Endothelial cell of umbilical vein (primary cell): Measurements from ENCODE around the gene NUTM2A.
"Not testable (repeated sequence)": the region's sequence is repeated elsewhere in the genome, so short reads cannot be mapped to it uniquely, and the experiment has no call there.

Experiments used
- EZH2 ChIP-seq: IDR thresholded peaks from 2 replicates; pipeline ENCODE4 v1.6.1; 2012; ENCODE audit warnings: borderline replicate concordance, low read depth, mild to moderate bottlenecking, moderate library complexity, low read length, inconsistent platforms; ENCODE audit not compliant: severe bottlenecking
- FOS ChIP-seq: IDR thresholded peaks from 2 replicates; pipeline ENCODE4 v1.6.1; 2011; ENCODE audit warnings: mild to moderate bottlenecking, low read length, moderate library complexity, borderline replicate concordance; ENCODE audit not compliant: insufficient read depth
- JUN ChIP-seq: IDR thresholded peaks from 2 replicates; pipeline ENCODE4 v1.6.1; 2011; ENCODE audit warnings: borderline replicate concordance, low read depth; ENCODE audit not compliant: insufficient read length, insufficient read depth
- MYC ChIP-seq: IDR thresholded peaks from one replicate; pipeline ENCODE4 v1.6.1; 2011; ENCODE audit warnings: mild to moderate bottlenecking, low read depth, low read length
- POLR2A ChIP-seq: IDR thresholded peaks from 2 replicates; pipeline ENCODE4 v1.6.1; 2012; ENCODE audit warnings: low read depth, mild to moderate bottlenecking, control low read depth, low read length
- POLR2AphosphoS5 ChIP-seq: IDR thresholded peaks from 2 replicates; pipeline ENCODE4 v1.6.1; 2012; ENCODE audit warnings: low read depth, mild to moderate bottlenecking, control low read depth, low read length, moderate library complexity; ENCODE audit not compliant: insufficient read depth
- TF ChIP-seq, protein P1 (sequence below), 2 donors: IDR thresholded peaks; 1 replicate in 1 of 2; 2 replicates in 1 of 2; pipeline ENCODE4 v1.5.1; 2011; ENCODE audit warnings: low read length in 2 of 2, mild to moderate bottlenecking in 2 of 2, moderate library complexity in 2 of 2, control low read depth in 1 of 2, inconsistent platforms in 1 of 2, low read depth in 1 of 2; ENCODE audit not compliant: insufficient read depth in 1 of 2; ENCODE audit errors: extremely low read depth in 1 of 2
- TF ChIP-seq, protein P2 (sequence below): IDR thresholded peaks from 2 replicates; pipeline ENCODE4 v1.6.1; 2011; ENCODE audit not compliant: insufficient read depth, insufficient read length

DNA sequence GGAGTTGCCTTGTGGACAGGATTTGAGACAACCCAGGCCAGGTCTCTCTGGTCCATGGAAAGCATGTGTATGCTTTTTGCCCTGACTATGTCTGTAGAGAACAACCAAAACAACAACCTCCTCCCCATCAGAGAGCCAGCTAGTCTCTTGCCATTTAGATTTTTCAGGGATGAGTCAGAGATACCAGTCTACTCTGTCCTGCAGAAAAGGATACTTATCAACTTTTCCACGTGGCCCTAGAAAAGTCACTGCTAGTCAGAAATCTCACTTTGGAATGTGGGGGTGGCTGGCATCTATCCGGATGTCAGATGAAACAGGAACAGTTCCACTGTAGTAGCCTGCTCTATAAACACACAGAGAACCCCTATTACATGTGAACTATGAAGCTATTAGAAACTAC is 13.4 kb upstream of the NUTM2A start:
- TF ChIP-seq, protein P1, sequence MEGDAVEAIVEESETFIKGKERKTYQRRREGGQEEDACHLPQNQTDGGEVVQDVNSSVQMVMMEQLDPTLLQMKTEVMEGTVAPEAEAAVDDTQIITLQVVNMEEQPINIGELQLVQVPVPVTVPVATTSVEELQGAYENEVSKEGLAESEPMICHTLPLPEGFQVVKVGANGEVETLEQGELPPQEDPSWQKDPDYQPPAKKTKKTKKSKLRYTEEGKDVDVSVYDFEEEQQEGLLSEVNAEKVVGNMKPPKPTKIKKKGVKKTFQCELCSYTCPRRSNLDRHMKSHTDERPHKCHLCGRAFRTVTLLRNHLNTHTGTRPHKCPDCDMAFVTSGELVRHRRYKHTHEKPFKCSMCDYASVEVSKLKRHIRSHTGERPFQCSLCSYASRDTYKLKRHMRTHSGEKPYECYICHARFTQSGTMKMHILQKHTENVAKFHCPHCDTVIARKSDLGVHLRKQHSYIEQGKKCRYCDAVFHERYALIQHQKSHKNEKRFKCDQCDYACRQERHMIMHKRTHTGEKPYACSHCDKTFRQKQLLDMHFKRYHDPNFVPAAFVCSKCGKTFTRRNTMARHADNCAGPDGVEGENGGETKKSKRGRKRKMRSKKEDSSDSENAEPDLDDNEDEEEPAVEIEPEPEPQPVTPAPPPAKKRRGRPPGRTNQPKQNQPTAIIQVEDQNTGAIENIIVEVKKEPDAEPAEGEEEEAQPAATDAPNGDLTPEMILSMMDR (IDR thresholded peaks at IDR 0.05; ENCODE audit: extremely low read depth in 1 of 2, insufficient read depth in 1 of 2, low read depth in 1 of 2, low read length in 2 of 2) = not testable (repeated sequence)
- TF ChIP-seq POLR2A, POLR2AphosphoS5, MYC, EZH2: not testable (repeated sequence)
- TF ChIP-seq FOS (peak; percentile 58), JUN (peak; percentile 46)
- TF ChIP-seq, protein P2, sequence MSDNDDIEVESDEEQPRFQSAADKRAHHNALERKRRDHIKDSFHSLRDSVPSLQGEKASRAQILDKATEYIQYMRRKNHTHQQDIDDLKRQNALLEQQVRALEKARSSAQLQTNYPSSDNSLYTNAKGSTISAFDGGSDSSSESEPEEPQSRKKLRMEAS = not testable (repeated sequence)
